Renal cortex interstitium (tissue), 11 donors: ENCODE results near the gene DIAPH1. TPM values are rescaled to one million over a fixed set of nuclear protein-coding genes. Genes with fewer than 3 reads are reported as not detected.
A peak's percentile ranks its signal among the peaks of the same experiment; 100 is the strongest.

ENCODE experiments used
- DNase-seq, 11 donors: peaks; one replicate each; pipeline ENCODE4 v3.0.0-alpha.2; 2013; ENCODE audit warnings: low read depth in 9 of 11, low spot score in 4 of 11; ENCODE audit errors: extremely low read depth in 1 of 11
- polyA plus RNA-seq, 3 donors: library from polyadenylated mRNA; unstranded; fragments of 120-200 nt; gene quantifications; one replicate each; pipeline ENCODE4 v1.2.1, GENCODE V29; 2013; ENCODE audit not compliant: insufficient read length in 3 of 3

The DIAPH1 gene
- polyA plus RNA-seq, 3 donors: 70.4 to 86.9 (median 73.6) TPM

- DNase-seq: no peak
Measured at GRCh38 chr5:141477044-141477575, 141.7 kb downstream of the DIAPH1 start.

DNA sequence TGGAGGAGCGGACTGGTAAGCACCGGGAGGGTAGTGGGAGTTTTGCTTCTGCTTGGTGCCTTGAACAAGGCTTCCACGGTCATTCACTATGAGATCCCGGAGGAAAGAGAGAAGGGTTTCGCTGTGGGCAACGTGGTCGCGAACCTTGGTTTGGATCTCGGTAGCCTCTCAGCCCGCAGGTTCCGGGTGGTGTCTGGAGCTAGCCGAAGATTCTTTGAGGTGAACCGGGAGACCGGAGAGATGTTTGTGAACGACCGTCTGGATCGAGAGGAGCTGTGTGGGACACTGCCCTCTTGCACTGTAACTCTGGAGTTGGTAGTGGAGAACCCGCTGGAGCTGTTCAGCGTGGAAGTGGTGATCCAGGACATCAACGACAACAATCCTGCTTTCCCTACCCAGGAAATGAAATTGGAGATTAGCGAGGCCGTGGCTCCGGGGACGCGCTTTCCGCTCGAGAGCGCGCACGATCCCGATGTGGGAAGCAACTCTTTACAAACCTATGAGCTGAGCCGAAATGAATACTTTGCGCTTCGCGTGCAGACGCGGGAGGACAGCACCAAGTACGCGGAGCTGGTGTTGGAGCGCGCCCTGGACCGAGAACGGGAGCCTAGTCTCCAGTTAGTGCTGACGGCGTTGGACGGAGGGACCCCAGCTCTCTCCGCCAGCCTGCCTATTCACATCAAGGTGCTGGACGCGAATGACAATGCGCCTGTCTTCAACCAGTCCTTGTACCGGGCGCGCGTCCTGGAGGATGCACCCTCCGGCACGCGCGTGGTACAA lies 142.5 kb downstream of the DIAPH1 start:
- DNase-seq: peak in 9 of 11 donors; percentile 70 to 85 (median 78)

DNA sequence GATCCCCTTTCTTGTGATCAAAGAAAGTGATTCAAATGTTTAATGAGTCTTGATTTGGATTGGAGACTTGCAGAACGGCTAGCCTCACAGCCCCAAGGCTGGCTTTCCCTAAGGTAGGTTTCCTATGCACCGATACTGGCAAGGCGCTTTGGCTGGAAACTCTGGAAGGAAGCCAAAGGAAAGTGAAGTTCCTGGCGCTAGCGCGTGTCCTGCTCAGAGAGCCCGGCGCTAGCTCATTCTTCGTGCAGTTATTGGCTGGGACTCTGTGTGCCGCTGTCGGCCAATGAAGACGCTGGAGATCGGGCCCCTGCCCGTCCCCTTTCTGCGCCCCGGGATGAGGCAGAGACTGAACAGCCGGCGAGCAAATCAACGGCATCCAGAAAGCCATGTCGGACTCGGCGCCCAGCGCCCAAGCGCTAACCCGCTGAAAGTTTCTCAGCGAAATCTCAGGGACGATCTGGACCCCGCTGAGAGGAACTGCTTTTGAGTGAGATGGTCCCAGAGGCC lies 143.1 kb downstream of the DIAPH1 start, which contains the start of gene PCDHGC3:
Gene PCDHGC3 (plus strand): TSS at position 342 of the 507 bp plus-strand sequence. CDS start 151 bp downstream, at position 493.
- DNase-seq: peak; percentile 78 to 93 (median 87)

DNA sequence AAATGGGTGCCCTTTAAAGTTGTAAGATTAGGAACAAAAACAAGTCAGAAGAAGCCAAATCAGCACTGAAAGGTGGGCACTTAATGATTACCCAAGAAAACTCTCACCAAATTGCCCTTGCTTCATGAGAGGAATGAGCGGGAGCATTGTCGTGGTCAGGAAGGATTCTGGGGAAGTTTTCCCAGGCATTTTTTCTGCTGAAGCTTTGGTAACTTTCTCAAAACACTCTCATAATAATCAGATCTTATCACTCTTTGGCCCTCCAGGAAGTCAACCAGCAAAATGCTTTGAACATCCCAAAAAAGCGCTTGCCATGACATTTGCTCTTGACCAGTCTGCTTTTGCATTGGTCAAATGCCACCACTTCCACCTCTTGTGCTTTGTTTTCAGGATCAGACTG lies 153.4 kb downstream of the DIAPH1 start:
- no peak for DNase-seq

Other genes with a start within 250 kb of the DIAPH1 start
- 1 to 10 TPM; 2.1 to 2.5 (median 2.5) TPM for gene PCDHGB3, start 248.8 kb downstream of the DIAPH1 start, polyA plus RNA-seq
- gene PCDHGA6, start 245.1 kb downstream of the DIAPH1 start, polyA plus RNA-seq: 1 to 10 TPM; 6.5 to 8.0 (median 7.2) TPM
- gene PCDHGA7, start 236.3 kb downstream of the DIAPH1 start, polyA plus RNA-seq: 1 to 10 TPM; 2.0 to 2.7 (median 2.5) TPM
- 1 to 10 TPM; 4.9 to 6.5 (median 6.1) TPM for gene PCDHGB4, start 231.3 kb downstream of the DIAPH1 start, polyA plus RNA-seq
- gene PCDHGA8, start 226.4 kb downstream of the DIAPH1 start, polyA plus RNA-seq: 1 to 10 TPM in 1 of 3 donors, under 1 TPM in 2; 0.58 to 1.0 (median 0.61) TPM
- 10 to 100 TPM in 2 of 3 donors, 1 to 10 TPM in 1; 8.6 to 11.5 (median 10.8) TPM for gene PCDHGB5, start 221.1 kb downstream of the DIAPH1 start, polyA plus RNA-seq
- gene PCDHGA9, start 216.2 kb downstream of the DIAPH1 start, polyA plus RNA-seq: 1 to 10 TPM; 3.6 to 6.2 (median 5.4) TPM
- gene PCDHGB6, start 211.0 kb downstream of the DIAPH1 start, polyA plus RNA-seq: 1 to 10 TPM; 6.7 to 7.6 (median 7.6) TPM
- gene PCDHGA10, start 206.0 kb downstream of the DIAPH1 start, polyA plus RNA-seq: 1 to 10 TPM; 3.0 to 3.7 (median 3.3) TPM
- gene PCDHGB7, start 201.3 kb downstream of the DIAPH1 start, polyA plus RNA-seq: 10 to 100 TPM; 15.2 to 16.6 (median 15.7) TPM
- 1 to 10 TPM; 3.9 to 5.4 (median 5.2) TPM for gene PCDHGA11, start 197.9 kb downstream of the DIAPH1 start, polyA plus RNA-seq
- 1 to 10 TPM; 1.5 to 3.0 (median 1.9) TPM for gene PCDHGA12, start 188.5 kb downstream of the DIAPH1 start, polyA plus RNA-seq
- 100 to 1,000 TPM in 1 of 3 donors, 10 to 100 TPM in 2; 90.0 to 127 (median 97.3) TPM for gene PCDHGC3, start 143.0 kb downstream of the DIAPH1 start, polyA plus RNA-seq
- 1 to 10 TPM; 3.4 to 3.9 (median 3.6) TPM for gene PCDHGC4, start 134.0 kb downstream of the DIAPH1 start, polyA plus RNA-seq
- 1 to 10 TPM in 1 of 3 donors, under 1 TPM in 2; 0.34 to 1.2 (median 0.36) TPM for gene PCDHGC5, start 129.9 kb downstream of the DIAPH1 start, polyA plus RNA-seq
- 100 to 1,000 TPM in 1 of 3 donors, 10 to 100 TPM in 2; 98.8 to 111 (median 99.0) TPM for gene HDAC3, start 17.8 kb upstream of the DIAPH1 start, polyA plus RNA-seq
- gene RELL2, start 18.0 kb upstream of the DIAPH1 start, polyA plus RNA-seq: 1 to 10 TPM in 1 of 3 donors, under 1 TPM in 2; 0.64 to 1.5 (median 0.90) TPM
- 10 to 100 TPM; 12.4 to 19.5 (median 13.5) TPM for gene FCHSD1, start 32.4 kb upstream of the DIAPH1 start, polyA plus RNA-seq
- gene ARAP3, start 63.2 kb upstream of the DIAPH1 start, polyA plus RNA-seq: 10 to 100 TPM; 18.6 to 23.4 (median 21.5) TPM